GM23338 (cell line): ENCODE results near the gene LOXL1. TPM values are rescaled to one million over a fixed set of nuclear protein-coding genes. Genes with fewer than 3 reads are reported as not detected.

Experiments
- ATAC-seq: fragments of 200-7000 bp; cut with Tn5 transposase; 3 replicates; pipeline ENCODE4 v1.9.1; 2020
- DNase-seq: peaks from one replicate; pipeline ENCODE4 v3.0.0-alpha.2; 2015; ENCODE audit warnings: low spot score
- H2AFZ ChIP-seq: fragments of 200-600 bp; sonication (generic); 2 replicates; pipeline ENCODE4 v1.8.0; 2016; ENCODE audit warnings: antibody characterized with exemption, mild to moderate bottlenecking, moderate library complexity
- H3F3A ChIP-seq: fragments of 200-600 bp; sonication (generic); replicated peaks from 2 replicates; pipeline ENCODE4 v1.8.0; 2017; ENCODE audit warnings: antibody characterized with exemption, mixed run types, low read depth
- H3K27ac ChIP-seq: fragments of 200-600 bp; sonication (generic); 2 replicates; pipeline ENCODE4 v1.6.1; 2016; ENCODE audit warnings: low read depth
- H3K27me3 ChIP-seq: fragments of 200-600 bp; sonication (generic); 2 replicates; pipeline ENCODE4 v1.8.0; 2016; ENCODE audit warnings: mild to moderate bottlenecking, mixed run types, moderate library complexity; ENCODE audit not compliant: insufficient read depth
- H3K36me3 ChIP-seq: fragments of 200-600 bp; sonication (generic); 2 replicates; pipeline ENCODE4 v1.8.0; 2016; ENCODE audit warnings: mild to moderate bottlenecking; ENCODE audit not compliant: insufficient read depth
- H3K4me1 ChIP-seq: fragments of 200-600 bp; sonication (generic); 2 replicates; pipeline ENCODE4 v1.8.0; 2016; ENCODE audit warnings: mild to moderate bottlenecking, moderate library complexity; ENCODE audit not compliant: insufficient read depth
- H3K4me2 ChIP-seq: fragments of 200-600 bp; sonication (generic); 2 replicates; pipeline ENCODE4 v1.7.1; 2017; ENCODE audit warnings: mixed run types
- H3K4me3 ChIP-seq: fragments of 200-600 bp; sonication (generic); 2 replicates; pipeline ENCODE4 v1.6.1; 2016; ENCODE audit warnings: mixed run types
- H3K79me2 ChIP-seq: fragments of 200-600 bp; sonication (generic); replicated peaks from 2 replicates; pipeline ENCODE4 v1.8.0; 2017; ENCODE audit warnings: mild to moderate bottlenecking; ENCODE audit not compliant: insufficient read depth
- H3K9me2 ChIP-seq: fragments of 200-600 bp; sonication (generic); 2 replicates; pipeline ENCODE4 v1.8.0; 2017; ENCODE audit not compliant: insufficient read depth
- H4K20me1 ChIP-seq: fragments of 200-600 bp; sonication (generic); replicated peaks from 2 replicates; pipeline ENCODE4 v1.8.0; 2017; ENCODE audit warnings: mild to moderate bottlenecking; ENCODE audit not compliant: insufficient read depth
- H3K27ac Mint-ChIP-seq: 2 replicates; pipeline ENCODE4 v1.8.0; 2020; ENCODE audit warnings: inconsistent platforms, mild to moderate bottlenecking, moderate library complexity, mixed read lengths
- H3K27me3 Mint-ChIP-seq: 3 replicates; pipeline ENCODE4 v1.8.0; 2022; ENCODE audit warnings: low read depth, mild to moderate bottlenecking, moderate library complexity, mixed read lengths, inconsistent platforms; ENCODE audit not compliant: insufficient read depth, poor library complexity
- H3K36me3 Mint-ChIP-seq: 3 replicates; pipeline ENCODE4 v1.8.0; 2021; ENCODE audit warnings: low read depth, mild to moderate bottlenecking, inconsistent platforms, moderate library complexity, mixed read lengths
- H3K4me1 Mint-ChIP-seq: 3 replicates; pipeline ENCODE4 v1.8.0; 2020; ENCODE audit warnings: mild to moderate bottlenecking, inconsistent platforms, mixed read lengths
- H3K4me3 Mint-ChIP-seq: 3 replicates; pipeline ENCODE4 v1.8.0; 2021; ENCODE audit warnings: moderate library complexity, mild to moderate bottlenecking, inconsistent platforms, mixed read lengths
- H3K9me3 Mint-ChIP-seq: 3 replicates; pipeline ENCODE4 v1.8.0; 2020; ENCODE audit warnings: moderate library complexity, mild to moderate bottlenecking, inconsistent platforms, mixed read lengths
- CREB1 ChIP-seq: fragments of 250-450 bp; sonication (Bioruptor Pico); IDR thresholded peaks from 2 replicates; pipeline ENCODE4 v1.5.0; 2020; ENCODE audit warnings: low read depth, mild to moderate bottlenecking, moderate library complexity
- CTCF ChIP-seq, 2 experiments: fragments of 200-600 bp in 1 of 2; sonication (generic) in 1 of 2; conservative IDR thresholded peaks; 2 replicates each; pipeline versions ENCODE4 v1.5.1 to v1.6.1; 2016 to 2017; ENCODE audit warnings: antibody characterized with exemption in 2 of 2, low read depth in 2 of 2, mild to moderate bottlenecking in 2 of 2, moderate library complexity in 1 of 2
- ETS1 ChIP-seq: IDR thresholded peaks from 2 replicates; pipeline ENCODE4 v1.6.1; 2016; ENCODE audit warnings: antibody characterized with exemption
- EZH2 ChIP-seq: fragments of 200-600 bp; sonication (generic); IDR thresholded peaks from one replicate; pipeline ENCODE4 v1.8.0; 2017; ENCODE audit warnings: antibody characterized with exemption, mild to moderate bottlenecking, low read depth; ENCODE audit not compliant: unreplicated experiment
- EZH2phosphoT487 ChIP-seq: fragments of 200-600 bp; sonication (generic); IDR thresholded peaks from one replicate; pipeline ENCODE4 v1.8.1; 2018; ENCODE audit warnings: antibody characterized with exemption; ENCODE audit not compliant: unreplicated experiment
- JUNB ChIP-seq: IDR thresholded peaks from one replicate; pipeline ENCODE4 v1.6.1; 2016; ENCODE audit warnings: antibody characterized with exemption; ENCODE audit not compliant: unreplicated experiment
- NANOG ChIP-seq: IDR thresholded peaks from 2 replicates; pipeline ENCODE4 v1.6.1; 2016; ENCODE audit warnings: antibody characterized with exemption, borderline replicate concordance
- POLR2AphosphoS5 ChIP-seq: IDR thresholded peaks from 2 replicates; pipeline ENCODE4 v1.6.1; 2016; ENCODE audit warnings: antibody characterized with exemption, low read depth
- REST ChIP-seq: IDR thresholded peaks from one replicate; pipeline ENCODE4 v1.6.1; 2018; ENCODE audit warnings: antibody characterized with exemption; ENCODE audit not compliant: unreplicated experiment
- STAT1 ChIP-seq: IDR thresholded peaks from one replicate; pipeline ENCODE4 v1.6.1; 2016; ENCODE audit warnings: antibody characterized with exemption; ENCODE audit not compliant: unreplicated experiment
- ZNF114 ChIP-seq: fragments of 250-450 bp; sonication (Bioruptor Pico); IDR thresholded peaks from 2 replicates; pipeline ENCODE4 v1.5.0; 2020; ENCODE audit warnings: mild to moderate bottlenecking, moderate library complexity
- ZNF331 ChIP-seq: fragments of 250-450 bp; sonication (Bioruptor Pico); IDR thresholded peaks from 2 replicates; pipeline ENCODE4 v1.5.0; 2020; ENCODE audit warnings: low read depth, mild to moderate bottlenecking, moderate library complexity
- ZNF462 ChIP-seq: fragments of 250-450 bp; sonication (Bioruptor Pico); IDR thresholded peaks from 2 replicates; pipeline ENCODE4 v1.5.0; 2020; ENCODE audit warnings: mild to moderate bottlenecking, moderate library complexity
- polyA plus RNA-seq: library from polyadenylated mRNA; unstranded; fragments of >200 nt; fragmentation: Nextera tagmentation; extraction: Ambion mirVana; gene quantifications from 2 replicates; pipeline ENCODE4 v1.2.1, GENCODE V29; 2016
- total RNA-seq: library from RNA; depleted of rRNA; stranded (reverse); fragments of >200 nt; shearing (Covaris generic); gene quantifications from 2 replicates; pipeline ENCODE4 v1.2.3, GENCODE V29; 2014

LOXL1 gene
- total and polyA plus RNA-seq, 2 experiments from 2014 or later: 6.9 to 10.8 TPM

GRCh38 chr15:73982222-73982962 is 56.1 kb downstream of the LOXL1 start:
- Histone ChIP-seq H3K4me2 (no peak overlapping the region), H3K9me2 (no peaks in the 10 kb centered on the region), H4K20me1 (no peaks in the 10 kb centered on the region), H3F3A (no peaks in the 10 kb centered on the region), H3K27me3 (no peaks in the 10 kb centered on the region), H3K4me3 (no peak overlapping the region), H3K4me1 (no peaks in the 10 kb centered on the region), H3K79me2 (no peaks in the 10 kb centered on the region), H3K27ac (no peak overlapping the region), H3K36me3 (no peaks in the 10 kb centered on the region), H2AFZ (no peak overlapping the region)
- no peak for DNase-seq
- no peak for ATAC-seq
- Mint-ChIP-seq H3K4me1 (no peaks in the 10 kb centered on the region; the same call in 2 of the 3 replicates), H3K27me3 (peaks cover 9% of the 10 kb centered on the region), H3K9me3 (no peaks in the 10 kb centered on the region), H3K4me3 (no peak overlapping the region), H3K36me3 (no peaks in the 10 kb centered on the region; the same call in 2 of the 3 replicates), H3K27ac (no peak overlapping the region)
- TF ChIP-seq ZNF114 (CRISPR knock-in tag) (no peak), ZNF331 (CRISPR knock-in tag) (no peak), ZNF462 (no peak), POLR2AphosphoS5 (no peak), NANOG (no peak), EZH2 (no peak), CREB1 (CRISPR knock-in tag) (no peak), EZH2phosphoT487 (no peak), STAT1 (no peak), ETS1 (no peak), CTCF (conservative IDR thresholded peaks at IDR 0.05; ENCODE audit: low read depth in 2 of 2) (no peak), JUNB (no peak), REST (no peak)
